ENCODE measurements around the gene EML6. TPM values are rescaled to one million over a fixed set of nuclear protein-coding genes. Genes with fewer than 3 reads are reported as not detected.

The EML6 gene
- total RNA-seq, 1 donor from 2014 or later: 8.1 TPM

GRCh38 chr2:54699665-54700064 is 23.8 kb upstream of the EML6 start:
- Mint-ChIP-seq H3K9me3 (peaks cover 4% of the 10 kb centered on the region), H3K4me1 (ENCODE audit: unreplicated experiment) (no peaks in the 10 kb centered on the region), H3K36me3 (no peaks in the 10 kb centered on the region), H3K27ac (no peak overlapping the region), H3K4me3 (no peak overlapping the region), H3K27me3 (no peaks in the 10 kb centered on the region)
- no peak for DNase-seq (ENCODE audit: extremely low spot score, unreplicated experiment)
- TF ChIP-seq CTCF (conservative IDR thresholded peaks at IDR 0.05): no peak

GRCh38 chr2:54701029-54701428 is 22.4 kb upstream of the EML6 start:
- no peak overlapping the region for H3K27ac Mint-ChIP-seq
- no peaks in the 10 kb centered on the region for H3K4me1 Mint-ChIP-seq (ENCODE audit: unreplicated experiment)
- no peak for DNase-seq (ENCODE audit: extremely low spot score, unreplicated experiment)
- H3K36me3 Mint-ChIP-seq: no peaks in the 10 kb centered on the region
- TF ChIP-seq CTCF (conservative IDR thresholded peaks at IDR 0.05): no peak
- H3K9me3 Mint-ChIP-seq: peaks cover 4% of the 10 kb centered on the region
- no peaks in the 10 kb centered on the region for H3K27me3 Mint-ChIP-seq
- no peak overlapping the region for H3K4me3 Mint-ChIP-seq

- no peak for TF ChIP-seq CTCF (conservative IDR thresholded peaks at IDR 0.05)
These were observed 19.2 kb upstream of the EML6 start for GRCh38 chr2:54704238-54704637.

GRCh38 chr2:54704688-54705605 is 18.5 kb upstream of the EML6 start:
- no peak overlapping the region for H3K27ac Mint-ChIP-seq
- no peaks in the 10 kb centered on the region for H3K9me3 Mint-ChIP-seq
- no peaks in the 10 kb centered on the region for H3K4me1 Mint-ChIP-seq (ENCODE audit: unreplicated experiment)
- H3K4me3 Mint-ChIP-seq: no peak overlapping the region
- no peak for DNase-seq (ENCODE audit: extremely low spot score, unreplicated experiment)
- TF ChIP-seq CTCF (conservative IDR thresholded peaks at IDR 0.05): peak; percentile 84
- H3K36me3 Mint-ChIP-seq: no peaks in the 10 kb centered on the region
- H3K27me3 Mint-ChIP-seq: no peaks in the 10 kb centered on the region

More at GRCh38 chr2:54704238-54704637, 19.2 kb upstream of the EML6 start:
- Mint-ChIP-seq H3K4me1 (ENCODE audit: unreplicated experiment) (no peaks in the 10 kb centered on the region), H3K36me3 (no peaks in the 10 kb centered on the region), H3K27ac (no peak overlapping the region), H3K4me3 (no peak overlapping the region), H3K9me3 (no peaks in the 10 kb centered on the region), H3K27me3 (no peaks in the 10 kb centered on the region)
- DNase-seq (ENCODE audit: extremely low spot score, unreplicated experiment): no peak

GRCh38 chr2:54706622-54707021 is 16.8 kb upstream of the EML6 start:
- H3K9me3 Mint-ChIP-seq: no peaks in the 10 kb centered on the region
- no peaks in the 10 kb centered on the region for H3K36me3 Mint-ChIP-seq
- H3K27me3 Mint-ChIP-seq: peaks cover 3% of the 10 kb centered on the region
- no peaks in the 10 kb centered on the region for H3K4me1 Mint-ChIP-seq (ENCODE audit: unreplicated experiment)
- no peak for DNase-seq (ENCODE audit: extremely low spot score, unreplicated experiment)
- H3K4me3 Mint-ChIP-seq: no peak overlapping the region
- no peak overlapping the region for H3K27ac Mint-ChIP-seq
- no peak for TF ChIP-seq CTCF (conservative IDR thresholded peaks at IDR 0.05)
